WTC11 (cell line): ENCODE data around the gene STT3A.

ENCODE experiments used
- RELA ChIP-seq: sonication (generic); formaldehyde crosslinking; IDR thresholded peaks from 2 replicates; pipeline ENCODE4 v1.8.1; 2022; ENCODE audit warnings: missing genetic modification reagents, mild to moderate bottlenecking, borderline replicate concordance
- ZNF121 ChIP-seq: sonication (generic); formaldehyde crosslinking; IDR thresholded peaks from 2 replicates; pipeline ENCODE4 v1.8.0; 2023; ENCODE audit warnings: missing genetic modification reagents
- TF ChIP-seq, protein P1 (sequence below): fragments of 200-600 bp; IDR thresholded peaks from 2 replicates; pipeline ENCODE4 v1.8.0; 2022; ENCODE audit warnings: antibody characterized with exemption

DNA sequence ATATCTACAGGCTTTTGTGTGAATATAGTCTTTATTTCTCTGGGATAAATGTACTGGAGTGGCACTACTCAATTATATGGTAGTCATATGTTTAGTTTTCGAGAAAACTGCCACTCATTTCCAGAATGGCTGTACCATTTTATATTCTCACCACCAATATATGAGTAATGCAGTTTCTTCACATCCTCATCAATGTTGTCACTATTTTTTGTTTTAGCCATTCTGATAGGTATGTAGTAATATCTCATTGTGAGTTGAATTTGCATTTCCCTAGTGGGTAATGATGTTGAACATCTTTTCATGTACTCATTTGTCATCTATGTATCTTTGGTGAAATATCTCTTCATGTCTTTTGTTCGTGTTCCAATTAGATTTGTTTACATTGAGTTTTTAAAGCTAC lies 70.0 kb downstream of the STT3A start:
- TF ChIP-seq, protein P1, sequence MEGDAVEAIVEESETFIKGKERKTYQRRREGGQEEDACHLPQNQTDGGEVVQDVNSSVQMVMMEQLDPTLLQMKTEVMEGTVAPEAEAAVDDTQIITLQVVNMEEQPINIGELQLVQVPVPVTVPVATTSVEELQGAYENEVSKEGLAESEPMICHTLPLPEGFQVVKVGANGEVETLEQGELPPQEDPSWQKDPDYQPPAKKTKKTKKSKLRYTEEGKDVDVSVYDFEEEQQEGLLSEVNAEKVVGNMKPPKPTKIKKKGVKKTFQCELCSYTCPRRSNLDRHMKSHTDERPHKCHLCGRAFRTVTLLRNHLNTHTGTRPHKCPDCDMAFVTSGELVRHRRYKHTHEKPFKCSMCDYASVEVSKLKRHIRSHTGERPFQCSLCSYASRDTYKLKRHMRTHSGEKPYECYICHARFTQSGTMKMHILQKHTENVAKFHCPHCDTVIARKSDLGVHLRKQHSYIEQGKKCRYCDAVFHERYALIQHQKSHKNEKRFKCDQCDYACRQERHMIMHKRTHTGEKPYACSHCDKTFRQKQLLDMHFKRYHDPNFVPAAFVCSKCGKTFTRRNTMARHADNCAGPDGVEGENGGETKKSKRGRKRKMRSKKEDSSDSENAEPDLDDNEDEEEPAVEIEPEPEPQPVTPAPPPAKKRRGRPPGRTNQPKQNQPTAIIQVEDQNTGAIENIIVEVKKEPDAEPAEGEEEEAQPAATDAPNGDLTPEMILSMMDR: no peak
- TF ChIP-seq ZNF121 (CRISPR knock-in tag) (no peak), RELA (CRISPR knock-in tag) (no peak)
